Measurements from ENCODE around the gene CYBRD1.
A peak's percentile ranks its signal among the peaks of the same experiment; 100 is the strongest.
"Not testable (repeated sequence)": the region's sequence is repeated elsewhere in the genome, so short reads cannot be mapped to it uniquely, and the experiment has no call there.

CYBRD1 gene

GRCh38 chr2:171522052-171522787, at the start of gene CYBRD1:
TSS of gene CYBRD1 (plus strand) at chr2:171522474. CDS start at chr2:171522546, 72 bp downstream.
- peak in 1 of 3 experiments; percentile 1 for DNase-seq (ENCODE audit: low read depth in 3 of 3)

- no peak for DNase-seq (ENCODE audit: low read depth in 3 of 3)
Observed at GRCh38 chr2:171475979-171476378, 46.3 kb upstream of the CYBRD1 start.

GRCh38 chr2:171478345-171478744, 43.9 kb upstream of the CYBRD1 start:
- no peak for DNase-seq (ENCODE audit: low read depth in 3 of 3)

GRCh38 chr2:171479154-171479814, 43.0 kb upstream of the CYBRD1 start:
- no peak for DNase-seq (ENCODE audit: low read depth in 3 of 3)

GRCh38 chr2:171480908-171481307, 41.4 kb upstream of the CYBRD1 start:
- DNase-seq (ENCODE audit: low read depth in 3 of 3) = no peak

GRCh38 chr2:171482308-171482707, 40.0 kb upstream of the CYBRD1 start:
- no peak for DNase-seq (ENCODE audit: low read depth in 3 of 3)

GRCh38 chr2:171482877-171483276, 39.4 kb upstream of the CYBRD1 start:
- no peak for DNase-seq (ENCODE audit: low read depth in 3 of 3)

GRCh38 chr2:171483793-171484192, 38.5 kb upstream of the CYBRD1 start:
- no peak for DNase-seq (ENCODE audit: low read depth in 3 of 3)

GRCh38 chr2:171485116-171485515, 37.2 kb upstream of the CYBRD1 start:
- DNase-seq (ENCODE audit: low read depth in 3 of 3) = no peak

GRCh38 chr2:171487201-171487600, 35.1 kb upstream of the CYBRD1 start:
- DNase-seq (ENCODE audit: low read depth in 3 of 3) = no peak

- no peak for DNase-seq (ENCODE audit: low read depth in 3 of 3)
Observed at GRCh38 chr2:171487803-171488259, 34.4 kb upstream of the CYBRD1 start.

GRCh38 chr2:171490577-171490976, 31.7 kb upstream of the CYBRD1 start:
- no peak for DNase-seq (ENCODE audit: low read depth in 3 of 3)

- no peak for DNase-seq (ENCODE audit: low read depth in 3 of 3)
Observed at GRCh38 chr2:171491292-171491691, 31.0 kb upstream of the CYBRD1 start.

GRCh38 chr2:171492664-171493063, 29.6 kb upstream of the CYBRD1 start:
- no peak for DNase-seq (ENCODE audit: low read depth in 3 of 3)

- not testable (repeated sequence) for DNase-seq (ENCODE audit: low read depth in 3 of 3)
Observed at GRCh38 chr2:171497664-171498063, 24.6 kb upstream of the CYBRD1 start.

GRCh38 chr2:171505374-171505773, 16.9 kb upstream of the CYBRD1 start:
- DNase-seq (ENCODE audit: low read depth in 3 of 3) = no peak

- DNase-seq (ENCODE audit: low read depth in 3 of 3) = no peak
Observed at GRCh38 chr2:171509945-171510731, 12.1 kb upstream of the CYBRD1 start.

GRCh38 chr2:171512014-171512413, 10.3 kb upstream of the CYBRD1 start:
- no peak for DNase-seq (ENCODE audit: low read depth in 3 of 3)

- DNase-seq (ENCODE audit: low read depth in 3 of 3) = no peak
Observed at GRCh38 chr2:171512683-171513195, 9.5 kb upstream of the CYBRD1 start.

- DNase-seq (ENCODE audit: low read depth in 3 of 3) = no peak
Observed at GRCh38 chr2:171513719-171514160, 8.5 kb upstream of the CYBRD1 start.

GRCh38 chr2:171514908-171515582, 7.2 kb upstream of the CYBRD1 start:
- DNase-seq (ENCODE audit: low read depth in 3 of 3) = no peak
